GF-D8 (cell line): ENCODE measurements around the gene ZNF90.
"Not testable (repeated sequence)": the region's sequence is repeated elsewhere in the genome, so short reads cannot be mapped to it uniquely, and the experiment has no call there.

ENCODE experiments used
- DNase-seq: peaks from one replicate; lab custom pipeline; 2025; lab: John Stamatoyannopoulos, UW

ZNF90 gene

DNA sequence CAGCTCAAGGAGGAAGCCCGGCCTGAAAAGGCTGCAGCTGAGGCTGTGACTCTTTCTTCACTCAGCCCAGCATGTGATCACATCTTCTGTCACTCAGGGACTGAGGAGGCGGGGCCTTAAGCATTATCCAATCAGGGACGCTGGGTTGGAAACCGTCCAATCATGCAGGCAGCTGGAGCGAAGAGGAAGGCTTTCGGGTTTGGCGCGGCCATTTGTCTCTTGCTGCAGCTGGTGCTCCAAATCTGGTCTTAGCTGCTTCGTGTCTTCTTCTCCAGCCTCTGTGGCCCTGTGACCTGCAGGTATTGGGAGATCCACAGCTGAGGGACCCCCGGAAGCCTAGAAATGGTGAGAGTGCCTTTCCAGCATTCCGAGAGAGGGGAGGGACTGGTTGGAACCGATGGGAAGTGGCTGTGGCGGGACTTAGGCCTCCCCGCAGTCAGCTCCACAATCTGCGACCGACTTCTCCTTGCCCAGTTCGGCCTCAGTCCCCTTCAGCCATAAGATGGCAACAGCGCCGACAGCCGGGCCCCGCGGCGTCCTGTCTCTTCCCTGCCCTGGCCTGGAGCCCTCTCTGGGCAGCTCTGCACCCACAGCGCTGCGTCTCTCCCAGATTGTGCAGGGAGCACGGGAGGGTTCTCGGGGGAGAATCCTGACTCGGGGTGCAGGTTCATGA lies at the start of gene ZNF90:
ZNF90 (plus strand) TSS at position 210 of the 673 bp plus-strand sequence; CDS start at position 343, 133 bp downstream.
- peak; percentile 95 for DNase-seq

GRCh38 chr19:20028611-20029010 lies 49.2 kb upstream of the ZNF90 start:
- DNase-seq, result no peak

DNA sequence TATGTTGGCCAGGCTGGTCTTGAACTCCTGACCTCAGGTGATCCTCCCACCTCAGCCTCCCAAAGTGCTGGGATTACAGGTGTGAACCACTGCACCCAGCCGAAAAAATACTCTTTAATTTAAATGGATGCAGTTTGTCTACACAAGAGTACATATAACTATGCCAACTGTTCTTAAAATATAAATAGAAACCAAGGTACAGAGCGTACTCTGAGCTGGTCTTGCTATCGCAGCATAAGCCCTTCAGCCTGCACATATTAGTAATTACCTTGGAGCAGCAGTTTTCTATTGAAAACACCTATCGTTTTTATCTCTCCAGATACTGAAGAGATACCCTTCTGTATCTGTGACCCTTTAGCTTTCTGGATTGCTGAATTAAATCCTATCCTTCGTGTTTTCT lies 41.9 kb upstream of the ZNF90 start:
- no peak for DNase-seq

- DNase-seq, result no peak
Observed at GRCh38 chr19:20038358-20039202, 39.2 kb upstream of the ZNF90 start.

DNA sequence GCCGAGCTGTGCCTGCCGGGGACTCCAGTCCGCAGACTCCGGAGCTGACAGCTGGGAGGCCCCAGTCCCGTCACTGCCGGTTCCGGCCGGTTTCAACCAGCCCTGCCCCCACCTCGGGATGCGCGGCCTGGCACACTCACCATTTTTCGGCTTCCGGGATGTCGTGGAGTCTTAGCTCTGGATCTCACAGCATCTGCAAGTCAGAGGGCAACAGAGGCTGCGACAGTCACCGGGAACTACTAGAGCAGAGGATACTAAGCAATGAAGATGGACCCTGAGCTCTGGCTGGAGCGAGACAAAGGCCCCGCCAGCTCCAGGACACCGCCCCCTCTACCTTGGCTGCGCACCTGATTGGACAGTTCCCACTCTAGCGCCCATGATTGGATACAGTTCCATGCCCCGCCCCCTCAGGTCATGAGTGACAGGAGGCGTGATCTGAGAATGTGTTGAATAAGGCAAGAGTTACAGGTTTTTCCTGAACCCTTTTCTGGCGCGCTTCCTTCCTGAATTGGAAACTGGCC lies 38.5 kb upstream of the ZNF90 start, which contains the start of gene ZNF682:
ZNF682 (minus strand) TSS at position 303 of the 521 bp plus-strand sequence; CDS start at position 143, 160 bp downstream.
- DNase-seq, result peak; percentile 47

- no peak for DNase-seq
Observed at GRCh38 chr19:20044663-20045062, 33.1 kb upstream of the ZNF90 start.

DNA sequence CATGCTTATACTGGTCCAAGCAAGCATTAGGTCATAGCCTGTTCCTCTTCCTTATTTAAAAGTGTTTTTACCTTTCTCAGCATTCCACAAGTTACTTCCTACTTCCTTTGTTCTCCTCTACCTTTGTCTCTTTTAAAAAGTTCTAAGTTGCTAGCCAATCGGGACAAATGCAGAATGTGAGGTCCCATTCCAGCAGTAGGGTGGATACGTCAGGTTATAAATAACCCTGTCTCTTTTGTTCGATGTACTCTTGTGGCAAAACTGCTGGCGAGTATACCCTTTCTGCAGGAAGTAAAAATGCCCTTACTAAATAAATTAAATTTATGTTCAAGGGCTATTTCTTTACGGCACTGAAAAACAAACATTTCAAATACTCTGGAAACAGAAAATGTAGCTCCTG lies 32.1 kb upstream of the ZNF90 start:
- not testable (repeated sequence) for DNase-seq

DNA sequence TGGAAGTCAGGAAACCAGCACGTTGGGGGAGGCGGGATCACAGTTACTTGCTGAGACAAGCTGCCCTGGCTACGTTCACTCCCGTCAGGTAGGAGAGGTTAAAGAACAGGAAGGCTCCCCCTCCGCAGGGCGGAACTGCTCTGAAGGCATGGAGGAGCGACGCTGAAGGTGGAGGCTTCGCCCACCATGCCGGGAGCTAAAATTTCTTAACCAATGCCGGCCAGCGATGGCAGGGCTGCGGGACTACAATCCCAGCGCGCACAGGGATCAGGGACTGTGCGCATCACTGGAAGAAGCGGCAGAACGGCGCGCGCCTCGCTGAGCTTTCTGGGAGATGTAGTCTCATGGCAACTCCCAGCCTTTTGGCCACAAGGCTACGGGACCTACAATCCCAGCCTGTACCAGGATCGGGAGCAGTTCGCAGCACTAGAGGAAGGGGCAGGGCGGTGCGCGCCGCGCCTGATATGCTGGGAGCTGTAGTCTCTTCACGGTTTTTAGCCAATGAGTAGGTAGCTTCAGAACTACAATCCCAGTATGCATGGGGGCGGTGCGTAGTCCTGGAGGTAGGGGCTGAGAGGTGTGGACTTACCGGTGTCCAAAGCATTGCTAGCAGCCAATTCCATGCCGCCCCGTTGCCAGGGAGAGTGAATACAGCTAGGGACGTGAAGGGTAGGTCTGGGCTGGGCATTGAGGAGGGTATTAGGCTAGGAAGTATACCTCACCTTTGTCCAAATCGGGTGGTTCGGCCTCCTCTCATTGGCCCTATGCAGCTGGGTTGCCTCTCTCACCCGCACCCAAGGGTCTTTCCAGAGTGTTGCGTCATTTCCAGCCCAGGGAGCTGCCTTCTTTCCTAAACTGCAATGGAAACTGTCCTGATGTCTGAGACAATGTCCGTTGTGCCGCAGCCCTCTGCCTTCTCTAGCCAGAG lies 25.7 kb upstream of the ZNF90 start:
- peak; percentile 71 for DNase-seq

DNA sequence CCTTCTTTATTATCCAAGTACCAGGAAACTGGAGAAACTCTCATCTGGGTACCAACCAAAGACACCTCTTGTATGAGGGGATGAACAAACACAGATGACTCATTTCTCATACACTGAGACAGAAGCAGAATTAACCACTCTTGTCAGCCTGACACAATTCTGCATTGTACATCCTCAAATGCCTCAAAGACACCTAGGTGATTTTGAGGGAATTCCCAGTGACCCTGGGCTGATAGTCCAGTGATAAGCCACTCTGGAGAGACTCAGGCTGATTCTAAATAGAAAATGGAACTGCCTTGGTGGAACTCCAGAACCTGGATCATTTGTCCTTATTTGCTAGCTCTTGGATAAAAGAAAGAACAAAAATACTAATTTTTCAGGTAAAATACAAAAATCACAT lies 19.1 kb upstream of the ZNF90 start:
- not testable (repeated sequence) for DNase-seq

DNA sequence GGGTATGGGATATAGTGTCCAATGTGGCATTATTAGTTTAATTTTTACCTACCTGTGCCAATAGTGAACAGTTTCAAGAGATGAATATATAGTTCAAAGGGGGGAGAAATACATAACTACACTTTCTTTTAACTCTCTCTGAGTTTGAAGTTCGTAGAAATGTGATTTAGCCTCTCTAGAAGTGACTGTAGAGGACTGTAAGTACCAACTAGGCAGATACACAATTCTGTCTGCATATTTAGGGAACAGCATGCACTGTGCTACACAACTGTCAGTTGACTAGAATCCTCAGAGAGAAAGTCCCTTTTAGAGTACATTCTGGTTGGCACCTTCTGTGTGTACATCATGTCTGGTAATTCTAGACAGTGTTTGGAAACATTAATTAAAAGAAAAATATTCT lies 17.5 kb upstream of the ZNF90 start:
- no peak for DNase-seq

GRCh38 chr19:20066861-20067260 lies 10.9 kb upstream of the ZNF90 start:
- DNase-seq, result no peak

DNA sequence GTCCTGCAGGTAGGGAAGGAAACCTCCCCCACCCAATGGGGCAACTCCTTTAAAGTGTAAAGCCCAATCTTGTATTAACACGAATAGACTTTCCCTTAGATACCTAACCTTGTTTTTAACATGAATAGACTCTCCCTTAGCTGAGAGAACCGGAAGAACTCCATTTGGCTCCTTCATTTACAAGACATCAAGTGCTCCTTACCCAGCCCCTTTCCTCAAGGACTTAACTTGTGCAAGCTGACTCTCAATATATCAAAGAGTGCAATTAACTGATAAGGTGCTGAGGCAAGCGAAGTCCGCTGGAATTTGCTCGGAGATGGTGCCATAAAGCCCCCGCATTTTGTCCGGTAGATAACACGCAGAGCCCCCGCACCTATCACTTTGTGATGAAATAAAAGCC lies 9.9 kb upstream of the ZNF90 start:
- DNase-seq, result no peak

- not testable (repeated sequence) for DNase-seq
Observed at GRCh38 chr19:20068559-20068958, 9.2 kb upstream of the ZNF90 start.

- no peak for DNase-seq
Observed at GRCh38 chr19:20070691-20071090, 7.1 kb upstream of the ZNF90 start.

GRCh38 chr19:20072936-20073335 lies 4.9 kb upstream of the ZNF90 start:
- DNase-seq, result no peak

DNA sequence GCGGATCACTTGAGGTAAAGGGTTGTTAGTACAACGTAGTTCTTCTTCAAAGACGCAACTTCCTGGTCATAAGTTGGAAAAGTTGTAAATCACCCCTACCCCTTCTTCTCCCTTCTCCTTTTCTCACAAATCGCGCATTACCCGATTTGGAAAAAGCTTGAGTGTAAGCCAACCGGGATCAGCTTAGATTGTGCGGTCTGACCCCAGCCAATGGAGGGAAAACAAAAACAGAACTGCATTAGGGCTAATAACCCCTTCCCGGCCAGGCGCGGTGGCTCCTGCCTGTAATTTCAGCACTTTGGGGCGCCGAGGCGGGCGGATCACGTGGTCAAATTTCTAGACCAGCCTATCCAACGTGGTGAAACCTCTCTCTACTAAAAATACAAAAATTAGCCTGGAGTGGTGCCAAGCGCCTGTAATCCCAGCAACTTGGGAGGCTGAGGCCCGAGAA lies 806 bp downstream of the ZNF90 start:
- DNase-seq, result peak; percentile 7

GRCh38 chr19:20079476-20079875 lies 1.7 kb downstream of the ZNF90 start:
- peak; percentile 2 for DNase-seq

DNA sequence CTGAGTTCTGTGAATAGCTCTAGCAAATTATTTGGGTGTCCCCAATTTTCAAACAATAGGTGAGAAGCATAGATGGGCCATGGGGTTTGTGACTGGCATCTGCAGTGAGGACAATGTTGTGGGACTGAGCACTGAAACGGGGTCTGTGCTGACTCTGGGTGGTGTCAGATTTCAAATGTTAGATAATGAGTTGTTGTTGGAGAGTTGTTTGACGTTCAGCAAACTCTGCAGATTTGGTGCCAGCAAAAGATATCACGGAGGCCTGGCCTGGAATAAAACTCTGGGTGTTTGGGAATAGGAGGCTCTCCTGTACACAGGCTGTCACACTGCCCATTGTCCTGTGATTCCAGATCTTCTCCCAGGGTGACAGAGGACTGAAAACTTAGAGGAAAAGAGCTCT lies 2.9 kb downstream of the ZNF90 start:
- DNase-seq, result no peak

DNA sequence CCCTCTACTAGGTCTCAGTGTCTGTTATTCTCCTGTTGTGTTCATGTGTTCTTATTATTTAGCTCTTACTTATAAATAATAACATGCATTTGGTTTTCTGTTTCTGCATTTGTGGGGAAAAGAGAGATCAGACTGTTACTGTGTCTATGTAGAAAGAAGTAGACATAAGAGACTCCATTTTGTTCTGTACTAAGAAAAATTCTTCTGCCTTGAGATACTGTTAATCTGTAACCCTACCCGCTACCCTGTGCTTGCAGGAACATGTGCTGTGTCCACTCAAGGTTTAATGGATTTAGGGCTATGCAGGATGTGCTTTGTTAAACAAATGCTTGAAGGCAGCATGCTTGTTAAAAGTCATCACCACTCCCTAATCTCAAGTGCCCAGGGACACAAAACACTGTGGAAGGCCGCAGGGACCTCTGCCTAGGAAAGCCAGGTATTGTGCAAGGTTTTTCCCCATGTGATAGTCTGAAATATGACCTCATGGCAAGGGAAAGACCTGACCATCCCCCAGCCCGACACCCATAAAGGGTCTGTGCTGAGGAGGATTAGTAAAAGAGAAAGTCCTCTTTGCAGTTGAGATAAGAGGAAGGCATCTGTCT lies 4.5 kb downstream of the ZNF90 start:
- DNase-seq, result not testable (repeated sequence)

DNA sequence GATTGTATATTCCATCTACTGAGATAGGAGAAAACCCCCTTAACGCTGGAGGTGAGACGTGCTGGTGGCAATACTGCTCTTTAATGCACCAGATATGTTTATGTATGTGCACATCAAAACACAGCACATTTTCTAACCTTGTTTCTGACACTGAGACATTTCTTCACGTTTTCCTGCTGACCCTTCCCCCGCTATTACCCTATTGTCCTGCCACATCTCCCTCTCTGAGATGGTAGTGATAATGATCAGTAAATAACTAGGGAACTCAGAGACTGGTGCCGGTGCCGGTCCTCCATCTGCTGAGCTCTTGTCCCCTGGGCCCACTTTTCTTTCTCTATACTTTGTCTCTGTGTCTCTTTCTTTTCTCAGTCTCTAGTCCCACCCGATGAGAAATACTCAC lies 5.1 kb downstream of the ZNF90 start:
- DNase-seq, result not testable (repeated sequence)

DNA sequence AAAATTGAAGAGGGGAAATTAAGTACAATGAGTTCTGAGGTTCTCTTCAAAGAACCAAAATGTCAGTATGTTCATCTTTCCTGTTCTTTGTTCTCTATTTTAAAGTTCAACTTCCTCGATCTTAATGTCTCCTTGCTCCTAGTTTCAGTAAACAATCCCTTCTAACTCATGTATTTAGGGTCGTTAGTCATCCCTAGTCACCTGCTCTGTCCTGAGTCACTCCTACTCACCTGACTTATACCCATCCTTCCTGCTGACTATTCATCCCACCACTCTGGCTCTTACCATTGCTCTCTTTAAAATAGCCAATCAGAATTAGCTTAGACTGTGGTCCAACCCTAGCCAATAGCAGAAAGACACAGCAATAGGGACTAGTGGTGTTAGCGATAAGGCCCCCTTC lies 24.3 kb downstream of the ZNF90 start:
- no peak for DNase-seq
